SK-N-SH (cell line): ENCODE results near the gene DZIP3.

Source experiments
- JUND ChIP-seq: IDR thresholded peaks from 2 replicates; pipeline ENCODE4 v1.4.0; 2012
- MEF2A ChIP-seq: IDR thresholded peaks from 2 replicates; pipeline ENCODE4 v1.4.0; 2012; ENCODE audit warnings: low read depth, borderline replicate concordance
- POLR2AphosphoS5 ChIP-seq: IDR thresholded peaks from 2 replicates; pipeline ENCODE4 v1.6.1; 2012; ENCODE audit warnings: low read depth, low read length
- RXRA ChIP-seq: IDR thresholded peaks from 2 replicates; pipeline ENCODE4 v1.4.0; 2012; ENCODE audit warnings: low read depth, mild to moderate bottlenecking, borderline replicate concordance
- TEAD4 ChIP-seq: IDR thresholded peaks from 2 replicates; pipeline ENCODE4 v1.4.0; 2012; ENCODE audit warnings: mild to moderate bottlenecking, borderline replicate concordance; ENCODE audit not compliant: insufficient read depth
- TF ChIP-seq, protein P1 (sequence below): fragments of 200-600 bp; sonication (generic); IDR thresholded peaks from 2 replicates; pipeline ENCODE4 v1.6.1; 2017; ENCODE audit warnings: antibody characterized with exemption, mild to moderate bottlenecking, moderate library complexity
- TF ChIP-seq, protein P2 (sequence below): IDR thresholded peaks from 2 replicates; pipeline ENCODE4 v1.4.0; 2012; ENCODE audit warnings: low read depth, borderline replicate concordance
- TF ChIP-seq, protein P3 (sequence below): IDR thresholded peaks from 2 replicates; pipeline ENCODE4 v1.4.0; 2012; ENCODE audit warnings: low read depth

DNA sequence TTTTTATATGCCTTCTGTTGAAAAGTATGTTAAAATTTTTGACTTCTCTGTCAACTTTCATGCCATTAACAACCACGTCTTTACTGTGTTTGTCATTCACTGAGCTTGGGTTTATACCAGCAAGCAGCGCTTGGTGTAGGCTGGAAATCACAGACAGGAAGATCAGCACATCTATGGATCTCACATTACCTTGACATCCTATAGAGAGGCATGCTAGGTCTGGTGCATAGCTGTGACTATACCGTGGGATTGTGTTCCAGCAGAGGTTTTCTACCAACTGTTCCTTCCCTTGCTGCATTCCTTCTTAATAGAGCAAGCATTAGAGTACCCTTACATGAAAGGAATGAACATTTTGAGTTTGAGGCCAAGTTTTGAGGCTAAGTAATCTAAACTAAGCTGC, 53.0 kb downstream of the DZIP3 start:
- TF ChIP-seq, protein P1, sequence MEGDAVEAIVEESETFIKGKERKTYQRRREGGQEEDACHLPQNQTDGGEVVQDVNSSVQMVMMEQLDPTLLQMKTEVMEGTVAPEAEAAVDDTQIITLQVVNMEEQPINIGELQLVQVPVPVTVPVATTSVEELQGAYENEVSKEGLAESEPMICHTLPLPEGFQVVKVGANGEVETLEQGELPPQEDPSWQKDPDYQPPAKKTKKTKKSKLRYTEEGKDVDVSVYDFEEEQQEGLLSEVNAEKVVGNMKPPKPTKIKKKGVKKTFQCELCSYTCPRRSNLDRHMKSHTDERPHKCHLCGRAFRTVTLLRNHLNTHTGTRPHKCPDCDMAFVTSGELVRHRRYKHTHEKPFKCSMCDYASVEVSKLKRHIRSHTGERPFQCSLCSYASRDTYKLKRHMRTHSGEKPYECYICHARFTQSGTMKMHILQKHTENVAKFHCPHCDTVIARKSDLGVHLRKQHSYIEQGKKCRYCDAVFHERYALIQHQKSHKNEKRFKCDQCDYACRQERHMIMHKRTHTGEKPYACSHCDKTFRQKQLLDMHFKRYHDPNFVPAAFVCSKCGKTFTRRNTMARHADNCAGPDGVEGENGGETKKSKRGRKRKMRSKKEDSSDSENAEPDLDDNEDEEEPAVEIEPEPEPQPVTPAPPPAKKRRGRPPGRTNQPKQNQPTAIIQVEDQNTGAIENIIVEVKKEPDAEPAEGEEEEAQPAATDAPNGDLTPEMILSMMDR = no peak
- TF ChIP-seq, protein P2, sequence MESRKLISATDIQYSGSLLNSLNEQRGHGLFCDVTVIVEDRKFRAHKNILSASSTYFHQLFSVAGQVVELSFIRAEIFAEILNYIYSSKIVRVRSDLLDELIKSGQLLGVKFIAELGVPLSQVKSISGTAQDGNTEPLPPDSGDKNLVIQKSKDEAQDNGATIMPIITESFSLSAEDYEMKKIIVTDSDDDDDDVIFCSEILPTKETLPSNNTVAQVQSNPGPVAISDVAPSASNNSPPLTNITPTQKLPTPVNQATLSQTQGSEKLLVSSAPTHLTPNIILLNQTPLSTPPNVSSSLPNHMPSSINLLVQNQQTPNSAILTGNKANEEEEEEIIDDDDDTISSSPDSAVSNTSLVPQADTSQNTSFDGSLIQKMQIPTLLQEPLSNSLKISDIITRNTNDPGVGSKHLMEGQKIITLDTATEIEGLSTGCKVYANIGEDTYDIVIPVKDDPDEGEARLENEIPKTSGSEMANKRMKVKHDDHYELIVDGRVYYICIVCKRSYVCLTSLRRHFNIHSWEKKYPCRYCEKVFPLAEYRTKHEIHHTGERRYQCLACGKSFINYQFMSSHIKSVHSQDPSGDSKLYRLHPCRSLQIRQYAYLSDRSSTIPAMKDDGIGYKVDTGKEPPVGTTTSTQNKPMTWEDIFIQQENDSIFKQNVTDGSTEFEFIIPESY = no peak
- TF ChIP-seq, protein P3, sequence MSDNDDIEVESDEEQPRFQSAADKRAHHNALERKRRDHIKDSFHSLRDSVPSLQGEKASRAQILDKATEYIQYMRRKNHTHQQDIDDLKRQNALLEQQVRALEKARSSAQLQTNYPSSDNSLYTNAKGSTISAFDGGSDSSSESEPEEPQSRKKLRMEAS = no peak
- TF ChIP-seq MEF2A (no peak), TEAD4 (no peak), RXRA (no peak), JUND (no peak), POLR2AphosphoS5 (no peak)
